Measurements from ENCODE around the gene ZNF18. TPM values are rescaled to one million over a fixed set of nuclear protein-coding genes. Genes with fewer than 3 reads are reported as not detected.

Gene ZNF18
- polyA plus RNA-seq, 1 experiment = 6.2 TPM

DNA sequence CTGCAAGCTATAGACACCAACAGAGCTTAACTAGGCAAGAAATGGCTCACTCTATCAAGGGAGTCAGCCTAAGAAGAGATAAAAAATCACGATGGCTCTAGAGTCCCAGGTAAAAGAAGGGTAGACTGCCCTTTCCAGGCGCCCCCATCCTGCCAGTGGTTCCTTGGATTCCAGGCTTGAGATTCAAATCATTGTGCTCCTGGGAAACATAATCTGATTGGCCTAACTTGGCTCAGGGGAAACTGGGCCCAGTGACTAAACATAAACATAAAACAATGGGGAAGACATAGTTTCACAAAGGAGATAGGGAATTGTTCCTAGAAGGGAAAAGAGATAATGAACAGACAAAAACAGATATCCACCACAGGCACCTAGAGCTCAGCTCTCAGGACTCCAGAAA, 56.4 kb downstream of the ZNF18 start:
- POLR2A ChIA-PET = no interaction called here
- no peak for DNase-seq (ENCODE audit: low read depth)
- CTCF ChIA-PET = no interaction called here
- Histone ChIP-seq H3K27me3 (ENCODE audit: control insufficient read depth, insufficient read depth, low read length) (no peaks in the 10 kb centered on the region), H3K36me3 (ENCODE audit: control insufficient read depth, insufficient read depth, low read length) (no peaks in the 10 kb centered on the region), H3K4me3 (ENCODE audit: low read depth, low read length) (no peak overlapping the region)
- TF ChIP-seq, protein P1, sequence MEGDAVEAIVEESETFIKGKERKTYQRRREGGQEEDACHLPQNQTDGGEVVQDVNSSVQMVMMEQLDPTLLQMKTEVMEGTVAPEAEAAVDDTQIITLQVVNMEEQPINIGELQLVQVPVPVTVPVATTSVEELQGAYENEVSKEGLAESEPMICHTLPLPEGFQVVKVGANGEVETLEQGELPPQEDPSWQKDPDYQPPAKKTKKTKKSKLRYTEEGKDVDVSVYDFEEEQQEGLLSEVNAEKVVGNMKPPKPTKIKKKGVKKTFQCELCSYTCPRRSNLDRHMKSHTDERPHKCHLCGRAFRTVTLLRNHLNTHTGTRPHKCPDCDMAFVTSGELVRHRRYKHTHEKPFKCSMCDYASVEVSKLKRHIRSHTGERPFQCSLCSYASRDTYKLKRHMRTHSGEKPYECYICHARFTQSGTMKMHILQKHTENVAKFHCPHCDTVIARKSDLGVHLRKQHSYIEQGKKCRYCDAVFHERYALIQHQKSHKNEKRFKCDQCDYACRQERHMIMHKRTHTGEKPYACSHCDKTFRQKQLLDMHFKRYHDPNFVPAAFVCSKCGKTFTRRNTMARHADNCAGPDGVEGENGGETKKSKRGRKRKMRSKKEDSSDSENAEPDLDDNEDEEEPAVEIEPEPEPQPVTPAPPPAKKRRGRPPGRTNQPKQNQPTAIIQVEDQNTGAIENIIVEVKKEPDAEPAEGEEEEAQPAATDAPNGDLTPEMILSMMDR (IDR thresholded peaks at IDR 0.05; ENCODE audit: insufficient read depth, low read depth, low read length) = no peak

DNA sequence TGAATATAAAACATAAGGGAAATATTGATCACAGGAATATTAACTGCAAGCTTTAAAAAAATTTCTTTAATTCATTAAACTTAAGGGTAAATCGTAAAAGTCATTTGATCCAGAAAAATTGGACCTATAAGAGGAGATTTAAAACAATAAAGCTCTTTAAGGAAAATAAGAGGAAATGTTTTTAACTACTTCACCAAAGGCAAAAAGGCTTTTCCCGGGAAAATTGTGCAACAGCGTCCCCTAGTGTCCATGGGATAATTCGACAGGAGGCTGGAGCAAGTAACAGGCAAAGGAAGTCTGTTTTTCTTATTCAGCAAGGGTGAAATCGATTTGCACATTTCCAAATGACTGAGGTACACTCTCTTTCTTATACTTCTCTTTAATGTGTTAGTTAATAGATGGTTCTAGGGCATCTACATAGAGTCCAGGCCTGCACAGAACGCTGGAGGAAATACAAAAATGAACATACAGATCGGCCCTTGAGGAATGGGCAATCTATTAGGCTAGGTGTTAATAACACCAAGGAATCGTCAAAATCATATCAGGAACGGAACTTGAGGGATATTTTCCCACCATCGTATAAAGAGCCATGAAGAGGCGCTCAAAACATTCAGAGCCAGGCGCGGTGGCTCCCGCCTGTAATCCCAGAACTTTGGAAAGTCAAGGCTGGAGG, 61.4 kb downstream of the ZNF18 start:
- H3K36me3 ChIP-seq (ENCODE audit: control insufficient read depth, insufficient read depth, low read length) = no peaks in the 10 kb centered on the region
- DNase-seq (ENCODE audit: low read depth) = no peak
- no peak overlapping the region for H3K4me3 ChIP-seq (ENCODE audit: low read depth, low read length)
- CTCF ChIA-PET = interaction anchor here (0.6 to 1.3 kb wide), 4 partner anchors 11 to 156 kb away, joined by 3 to 5 read pairs (median 4); no protein-coding TSS in a partner anchor
- TF ChIP-seq, protein P1 (IDR thresholded peaks at IDR 0.05; ENCODE audit: insufficient read depth, low read depth, low read length) = peak; percentile 57
- H3K27me3 ChIP-seq (ENCODE audit: control insufficient read depth, insufficient read depth, low read length) = no peaks in the 10 kb centered on the region
- POLR2A ChIA-PET = no interaction called here

DNA sequence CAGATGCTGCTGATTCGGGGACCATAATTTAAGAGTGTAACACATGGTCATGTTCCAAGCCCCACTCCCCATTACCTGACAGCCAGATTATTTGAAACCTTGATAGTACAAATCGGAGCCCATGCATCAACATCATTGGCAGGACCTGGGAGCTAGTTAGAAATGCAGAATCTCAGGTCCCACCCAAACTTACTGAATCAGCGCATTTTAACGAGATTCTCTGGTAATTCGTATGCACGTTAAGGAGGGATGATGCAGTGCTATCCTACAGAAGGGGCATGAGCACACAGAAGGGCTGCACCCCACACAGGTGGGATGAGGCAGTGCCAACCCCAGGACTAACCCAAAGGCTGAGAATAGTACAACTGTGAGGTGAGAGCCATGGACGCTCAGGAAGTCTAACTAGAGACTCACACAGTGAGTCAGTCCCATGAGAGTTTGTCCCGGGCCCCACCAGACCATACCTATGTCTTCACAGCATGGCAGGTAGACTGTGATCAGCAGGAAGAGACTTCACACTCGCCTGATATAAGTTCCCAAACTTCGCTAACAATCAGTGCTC, 64.9 kb downstream of the ZNF18 start:
- TF ChIP-seq, protein P1 (IDR thresholded peaks at IDR 0.05; ENCODE audit: insufficient read depth, low read depth, low read length) = no peak
- Histone ChIP-seq H3K27me3 (ENCODE audit: control insufficient read depth, insufficient read depth, low read length) (no peaks in the 10 kb centered on the region), H3K36me3 (ENCODE audit: control insufficient read depth, insufficient read depth, low read length) (no peaks in the 10 kb centered on the region), H3K4me3 (ENCODE audit: low read depth, low read length) (no peak overlapping the region)
- DNase-seq (ENCODE audit: low read depth) = no peak
- ChIA-PET CTCF (no interaction called here), POLR2A (no interaction called here)

DNA sequence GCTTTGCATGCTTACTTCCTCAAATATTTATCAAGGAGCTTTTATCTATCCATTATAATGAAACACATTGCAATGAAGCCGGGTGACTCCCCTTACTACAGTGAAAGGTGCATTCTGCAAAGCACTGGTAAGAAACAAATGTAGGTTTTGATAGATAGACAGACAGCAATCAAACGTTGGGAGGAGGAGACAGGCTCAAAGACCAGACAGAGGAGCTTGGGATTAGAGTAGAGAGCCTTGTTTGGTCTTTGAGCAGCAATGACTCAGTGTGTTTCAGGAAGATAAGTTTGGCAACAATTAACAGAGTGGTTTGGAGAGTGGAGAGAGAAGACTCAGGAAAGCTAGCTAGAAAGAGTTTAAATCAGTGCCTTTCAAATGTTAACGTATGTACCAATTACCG, 68.8 kb downstream of the ZNF18 start:
- POLR2A ChIA-PET = no interaction called here
- H3K36me3 ChIP-seq (ENCODE audit: control insufficient read depth, insufficient read depth, low read length) = no peaks in the 10 kb centered on the region
- TF ChIP-seq, protein P1 (IDR thresholded peaks at IDR 0.05; ENCODE audit: insufficient read depth, low read depth, low read length) = no peak
- no peaks in the 10 kb centered on the region for H3K27me3 ChIP-seq (ENCODE audit: control insufficient read depth, insufficient read depth, low read length)
- DNase-seq (ENCODE audit: low read depth) = no peak
- no peak overlapping the region for H3K4me3 ChIP-seq (ENCODE audit: low read depth, low read length)
- CTCF ChIA-PET = no interaction called here

Small RNA genes lying within 50 kb of the gene (small RNA-seq; reads per million reads assigned to genes)
- not detected for gene RNU11-2P (ENCODE audit: insufficient read length, low read depth, low replicate concordance)

Other genes starting within 250 kb of the ZNF18 start
- gene MAP2K4, start 23.4 kb upstream of the ZNF18 start, polyA plus RNA-seq (2011; rRNA removed) = 12.8 and 22.5 TPM in 2 replicates